ENCODE results near the gene POLD2.

POLD2 gene

DNA sequence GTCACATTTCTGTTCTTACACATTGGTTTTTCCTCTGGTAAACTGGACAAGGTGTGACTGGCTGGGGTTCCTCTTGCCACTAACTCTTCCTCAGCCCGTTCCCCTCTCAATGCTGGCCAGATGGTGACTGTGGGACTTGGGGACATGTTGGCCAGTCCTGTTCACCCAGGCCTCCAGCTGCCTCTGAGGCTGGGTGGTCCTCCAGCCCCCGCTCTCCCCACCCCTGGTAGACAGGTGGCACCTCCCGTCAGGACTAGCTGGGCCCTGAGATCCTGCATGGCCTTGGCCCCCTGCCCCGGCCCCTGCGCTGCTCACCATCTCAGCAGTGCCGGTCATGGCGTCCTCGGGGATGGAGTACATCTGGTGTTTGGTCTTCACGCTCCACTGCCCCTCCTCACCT, 28.6 kb upstream of the POLD2 start:
- DNase-seq, result no peak

GRCh38 chr7:44150966-44151941, 27.9 kb upstream of the POLD2 start:
- DNase-seq, result no peak

DNA sequence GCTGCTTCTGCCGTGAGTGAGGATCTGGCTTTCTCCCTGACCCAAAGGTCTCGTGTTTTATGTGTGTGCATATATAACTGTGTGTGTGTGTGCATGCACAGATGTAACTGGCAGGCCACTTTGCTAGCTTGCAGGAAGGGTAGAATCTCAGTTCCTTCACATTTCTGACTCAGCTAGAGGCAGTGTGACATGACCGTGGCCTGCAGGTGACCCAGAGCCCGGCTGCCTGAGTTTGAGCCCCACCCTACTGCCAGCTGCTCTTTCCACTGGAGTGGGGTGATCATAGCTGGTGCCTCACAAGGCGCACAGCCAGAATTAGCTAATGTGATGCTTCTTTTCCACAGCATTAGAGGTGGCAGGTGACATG, 27.1 kb upstream of the POLD2 start:
- DNase-seq, result no peak

DNA sequence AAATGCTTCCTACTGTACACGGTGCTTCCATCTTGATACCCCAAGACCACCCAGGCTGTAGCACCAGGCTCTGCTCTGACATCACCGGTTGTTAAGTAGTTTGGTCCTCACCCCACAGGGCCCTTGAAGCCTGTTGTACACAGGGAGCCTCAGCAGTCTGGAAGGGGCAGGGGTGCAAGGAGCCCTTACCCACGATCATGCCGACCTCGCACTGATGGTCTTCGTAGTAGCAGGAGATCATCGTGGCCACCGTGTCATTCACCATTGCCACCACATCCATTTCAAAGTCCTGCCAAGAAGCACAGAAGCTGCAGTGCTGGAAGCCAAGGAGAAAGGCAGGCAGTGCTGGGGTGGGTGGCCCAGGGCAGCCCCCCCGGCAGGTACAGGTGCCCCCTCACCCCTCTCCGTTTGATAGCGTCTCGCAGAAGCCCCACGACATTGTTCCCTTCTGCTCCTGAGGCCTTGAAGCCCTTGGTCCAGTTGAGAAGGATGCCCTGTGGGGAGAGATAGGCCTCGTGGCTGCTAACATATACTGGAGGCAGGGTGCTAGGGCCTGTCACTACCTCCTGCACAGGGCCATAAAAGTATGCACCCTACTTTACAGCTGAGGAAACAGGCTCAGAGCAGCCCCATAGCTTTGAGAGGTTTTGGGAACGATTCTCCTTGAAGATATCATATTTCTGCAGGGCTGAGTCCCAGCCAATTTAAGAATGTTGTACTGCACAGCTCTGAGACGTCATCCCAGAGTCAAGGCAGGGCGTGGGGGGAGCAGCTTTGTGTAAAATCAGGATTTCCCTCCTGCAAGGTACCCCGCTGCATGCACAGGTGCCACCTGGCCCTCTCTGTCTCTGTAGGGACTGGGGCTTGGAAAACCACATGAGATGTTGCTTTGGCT, 26.5 kb upstream of the POLD2 start:
- no peak for DNase-seq

- DNase-seq, result no peak
Measured at GRCh38 chr7:44148961-44149536, 25.7 kb upstream of the POLD2 start.

DNA sequence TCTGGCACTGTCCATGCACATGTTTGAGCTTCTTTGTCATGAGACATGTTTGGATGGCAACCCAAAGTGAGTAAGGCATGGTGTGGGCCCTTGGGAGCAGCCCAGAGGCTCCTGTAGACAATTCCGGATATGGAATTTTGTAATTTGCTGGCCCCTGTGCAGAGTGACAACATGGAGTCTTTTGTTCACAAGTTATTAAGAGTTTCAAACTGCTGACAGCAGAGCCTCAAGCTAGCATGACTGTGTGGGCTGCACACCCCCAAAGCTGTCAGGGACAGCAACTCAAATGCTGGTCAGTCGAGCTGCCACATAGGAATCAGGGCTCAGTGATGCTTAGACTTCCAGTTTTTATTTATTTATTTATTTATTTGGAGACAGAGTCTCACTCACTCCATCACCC, 24.8 kb upstream of the POLD2 start:
- no peak for DNase-seq

GRCh38 chr7:44147026-44147991, 24.0 kb upstream of the POLD2 start:
- no peak for DNase-seq

GRCh38 chr7:44145969-44146911, 22.9 kb upstream of the POLD2 start:
- no peak for DNase-seq

DNA sequence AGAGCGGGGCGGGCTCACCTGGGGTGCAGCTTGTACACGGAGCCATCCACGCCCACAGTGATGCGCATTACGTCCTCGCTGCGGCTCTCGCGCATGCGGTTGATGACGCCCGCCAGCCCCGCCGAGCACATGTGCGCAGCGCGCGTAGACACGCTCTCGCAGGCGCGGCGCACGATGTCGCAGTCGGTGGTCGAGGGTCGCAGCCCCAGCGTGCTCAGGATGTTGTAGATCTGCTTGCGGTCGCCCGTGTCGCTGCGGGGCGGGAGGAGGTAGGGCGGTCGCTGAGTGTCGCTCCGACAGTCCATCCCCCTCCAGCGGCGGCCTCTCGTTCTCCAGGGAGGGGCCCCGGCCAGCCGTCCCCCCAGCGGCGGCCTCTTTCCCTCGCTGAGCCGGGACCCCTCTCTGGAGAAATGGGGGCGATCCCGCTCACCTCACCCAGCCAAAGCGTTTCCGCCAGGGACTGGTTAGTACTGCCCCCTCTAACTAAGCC, 22.2 kb upstream of the POLD2 start:
- no peak for DNase-seq

DNA sequence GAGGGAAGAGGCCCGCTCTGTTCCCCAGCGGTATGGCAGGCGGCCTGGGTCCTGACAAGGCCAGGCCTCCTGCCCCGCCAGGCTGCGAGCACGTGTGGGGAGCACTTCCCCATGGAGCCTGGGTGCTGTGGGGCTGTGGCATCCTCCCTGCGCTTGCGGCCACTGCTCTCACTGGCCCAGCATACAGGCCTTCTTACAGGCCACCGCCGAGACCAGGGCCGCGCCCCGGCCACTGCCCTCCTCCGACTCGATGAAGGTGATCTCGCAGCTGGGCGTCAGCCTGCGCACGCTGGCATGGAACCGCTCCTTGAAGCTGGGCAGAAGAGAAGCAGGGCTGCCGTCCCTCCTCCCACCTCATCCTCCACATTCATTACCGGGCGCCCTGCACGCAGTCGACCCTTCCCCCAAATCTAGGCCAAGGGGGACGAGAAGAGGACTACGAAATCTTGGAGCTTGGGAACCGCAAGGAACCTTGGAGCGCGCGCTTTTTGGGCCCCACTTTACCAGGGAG, 21.7 kb upstream of the POLD2 start:
- no peak for DNase-seq

DNA sequence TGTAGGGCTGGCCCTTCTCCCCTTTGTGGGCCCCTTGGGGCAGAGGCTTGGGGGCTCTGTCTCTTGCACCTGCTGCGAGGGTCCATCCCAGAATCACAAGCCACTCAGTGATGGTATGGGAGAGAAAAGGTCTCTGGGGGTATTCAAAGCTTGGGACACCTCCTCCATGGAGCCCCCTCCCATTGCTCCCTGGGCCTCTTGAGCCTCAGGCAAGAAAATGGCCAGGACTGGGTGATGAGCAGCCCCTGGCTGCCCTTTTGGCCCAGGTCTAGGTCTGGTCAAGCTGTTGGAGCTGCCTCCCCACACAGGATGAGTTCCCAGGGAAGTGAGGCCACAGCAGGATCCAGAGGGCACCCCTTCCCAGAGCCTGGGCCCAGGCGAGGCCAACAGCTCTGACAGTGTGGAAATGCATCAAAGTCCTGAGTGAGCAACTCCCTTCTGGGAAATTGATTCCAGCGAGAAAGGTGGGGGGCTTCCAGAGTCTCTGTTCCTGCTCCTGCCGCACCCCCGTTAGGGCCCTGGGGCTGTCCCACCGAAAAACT, 21.1 kb upstream of the POLD2 start:
- DNase-seq, result no peak

DNA sequence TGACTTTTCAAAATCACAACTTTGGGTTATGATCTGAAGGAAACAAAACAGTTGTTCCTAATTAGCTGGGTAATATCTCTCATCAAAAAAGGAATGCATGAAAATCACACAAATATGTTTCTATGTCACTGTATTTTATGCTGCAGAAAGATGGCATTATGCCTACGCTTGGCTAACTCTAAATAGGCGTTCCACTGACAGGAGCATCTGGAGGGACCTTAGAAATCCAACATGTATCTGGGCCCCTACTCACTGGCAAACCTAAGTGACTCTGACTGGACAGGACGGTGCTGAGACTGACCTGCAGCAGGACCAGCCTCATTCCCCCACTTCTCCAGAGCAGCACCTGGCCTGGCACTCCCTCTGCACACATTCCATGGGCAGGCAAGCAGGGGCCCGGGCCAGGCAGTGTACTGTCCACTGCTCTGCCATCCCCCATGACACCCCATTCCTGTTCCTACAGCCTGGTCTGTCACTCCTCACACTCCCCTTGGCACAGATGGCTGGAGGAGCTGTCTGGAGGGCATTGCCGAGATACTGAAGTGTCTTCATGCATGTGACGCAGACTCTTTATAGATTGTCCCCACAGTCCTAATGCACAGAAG, 20.4 kb upstream of the POLD2 start:
- DNase-seq, result no peak

GRCh38 chr7:44142028-44142427, 18.7 kb upstream of the POLD2 start:
- DNase-seq, result no peak

DNA sequence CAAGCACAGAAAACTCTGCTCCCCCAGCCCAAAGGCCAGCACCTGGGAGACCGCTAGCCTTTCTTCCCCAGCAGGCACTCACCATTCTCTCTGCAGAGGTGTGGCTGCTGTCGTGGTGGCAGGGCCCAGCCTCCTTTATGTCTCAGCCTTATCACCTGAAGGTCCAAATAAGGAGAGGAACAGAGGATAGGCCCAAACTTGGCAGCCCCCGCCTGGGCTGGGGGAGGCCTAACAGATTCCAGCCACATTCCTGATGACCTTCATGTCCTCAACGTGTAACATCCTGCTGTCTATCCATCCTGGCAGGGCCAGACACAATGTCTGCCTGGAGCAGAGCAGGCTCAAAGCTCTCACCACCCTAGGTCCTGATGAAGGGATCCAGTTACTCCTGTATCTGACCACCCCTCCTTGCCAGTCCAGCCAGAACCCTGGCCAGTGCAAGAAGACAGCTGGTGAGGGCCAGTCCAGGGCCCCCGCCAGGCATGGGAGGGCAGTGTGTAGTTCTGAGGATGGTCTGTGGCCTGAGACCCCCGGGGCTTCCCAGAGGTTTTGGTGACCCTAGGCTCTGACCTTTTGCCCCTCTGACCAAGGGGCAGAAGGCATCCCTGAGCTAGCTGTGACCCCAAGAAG, 18.0 kb upstream of the POLD2 start, which contains the start of gene MYL7:
Gene MYL7 (minus strand): TSS at position 112 of the 630 bp plus-strand sequence. CDS start 27 bp downstream, at position 85.
- no peak for DNase-seq

DNA sequence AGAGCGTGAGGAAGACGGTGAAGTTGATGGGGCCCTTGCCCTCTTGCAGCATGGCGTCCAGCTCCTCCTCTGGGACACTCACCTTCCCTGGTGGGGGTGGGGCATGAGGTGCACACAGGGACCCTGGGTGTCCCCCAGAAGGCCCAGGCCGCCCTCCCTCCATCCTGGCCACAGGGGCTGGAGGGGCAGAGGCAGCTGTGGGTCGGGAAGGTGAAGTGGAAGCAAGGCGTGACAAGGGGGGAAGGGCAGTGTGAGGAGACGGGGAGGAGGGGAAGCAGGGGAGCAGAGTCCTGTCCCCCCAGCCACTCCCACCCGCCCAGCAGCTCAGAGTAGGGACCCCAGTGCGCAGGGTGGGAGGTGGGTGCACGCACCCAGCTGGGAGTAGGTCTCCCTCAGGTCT, 17.0 kb upstream of the POLD2 start:
- no peak for DNase-seq

DNA sequence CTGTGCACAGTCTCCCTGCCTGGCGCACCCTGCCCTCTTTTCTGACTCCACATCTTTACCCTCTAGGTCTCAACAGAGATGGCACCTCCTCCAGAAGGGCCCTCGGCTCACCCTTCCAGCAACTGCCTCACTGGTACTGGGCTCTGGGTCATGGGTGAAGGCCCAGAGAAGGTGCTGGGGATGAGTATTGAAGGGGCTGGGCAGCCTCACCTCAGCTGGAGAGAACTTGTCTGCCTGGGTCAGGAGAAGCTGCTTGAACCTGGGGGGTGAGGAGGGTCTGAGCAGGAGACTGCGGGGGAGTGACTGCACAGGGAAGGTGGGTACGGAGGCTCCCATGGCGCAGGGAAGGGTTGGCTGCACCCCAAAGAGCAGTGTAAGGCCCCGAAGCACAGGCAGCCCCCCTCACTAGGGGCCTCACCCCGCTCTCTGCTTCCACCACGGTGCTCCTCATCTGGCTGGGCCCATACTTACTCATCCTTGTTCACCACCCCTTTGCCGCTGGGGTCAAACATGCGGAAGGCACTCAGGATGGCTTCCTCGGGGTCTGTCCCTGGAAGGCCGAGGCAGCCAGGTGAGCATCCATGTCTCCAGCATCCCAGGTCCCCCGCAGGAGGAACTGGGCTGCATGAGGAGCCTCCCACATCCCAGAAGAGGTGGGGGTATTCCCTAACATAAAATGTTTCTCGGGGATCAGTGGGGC, 16.1 kb upstream of the POLD2 start:
- no peak for DNase-seq

DNA sequence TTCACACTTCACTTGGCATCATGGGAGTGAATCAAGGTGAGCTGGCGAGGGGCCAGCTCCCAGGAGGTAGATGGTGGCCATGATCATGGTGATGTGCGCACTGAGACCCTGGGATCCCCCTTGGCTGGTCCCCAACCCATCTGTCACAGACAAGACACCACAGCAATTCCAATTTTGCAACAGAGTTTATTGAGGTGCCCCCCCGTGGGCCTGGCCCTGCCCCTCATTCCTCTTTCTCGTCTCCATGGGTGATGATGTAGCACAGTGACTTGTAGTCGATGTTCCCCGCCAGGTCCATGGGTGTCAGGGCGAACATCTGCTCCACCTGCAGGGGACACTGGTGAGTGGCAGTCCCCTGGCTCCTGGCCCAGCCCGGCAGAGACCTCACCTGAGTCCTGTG, 15.3 kb upstream of the POLD2 start:
- DNase-seq, result no peak

DNA sequence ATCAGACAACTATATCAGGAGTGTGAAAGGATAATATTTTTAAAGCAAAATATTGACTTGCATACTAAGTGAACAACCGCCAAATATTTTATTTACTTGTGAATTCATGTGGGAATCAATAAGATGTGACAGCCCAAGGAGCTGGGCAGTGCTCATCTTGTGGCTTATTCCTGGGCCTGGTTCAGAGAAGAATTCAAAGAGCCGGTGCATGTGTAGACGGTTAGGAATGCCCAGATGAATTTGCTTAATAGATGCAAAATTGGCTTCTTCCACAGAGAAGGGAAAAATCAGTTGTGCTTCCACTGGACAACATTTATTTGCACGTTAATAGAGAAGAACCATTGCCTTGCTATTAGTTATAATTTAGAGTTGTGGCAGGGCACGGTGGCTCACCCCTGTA, 13.4 kb upstream of the POLD2 start:
- DNase-seq, result no peak

All from NCI-H1105 treated with DMSO at 0.1 percent for 48 hours (cell line).